ENCODE results near the gene OOSP1.

OOSP1 gene

GRCh38 chr11:59953463-59954218 lies 15.4 kb downstream of the OOSP1 start:
- Histone ChIP-seq H3K4me3 (replicated peaks; ENCODE audit: low read depth, low read length) (no peak overlapping the region), H3K36me3 (ENCODE audit: control insufficient read depth, insufficient read depth, low read length) (no peaks in the 10 kb centered on the region), H3K27me3 (replicated peaks; ENCODE audit: control insufficient read depth, insufficient read depth, low read length) (no peaks in the 10 kb centered on the region)
- no peak for TF ChIP-seq CTCF (IDR thresholded peaks at IDR 0.05; ENCODE audit: insufficient read depth, low read length, poor library complexity, severe bottlenecking)
- DNase-seq (ENCODE audit: extremely low read depth, insufficient read length): no peak

GRCh38 chr11:59954219-59954847 lies 16.1 kb downstream of the OOSP1 start:
- no peaks in the 10 kb centered on the region for H3K36me3 ChIP-seq (ENCODE audit: control insufficient read depth, insufficient read depth, low read length)
- no peak for TF ChIP-seq CTCF (IDR thresholded peaks at IDR 0.05; ENCODE audit: insufficient read depth, low read length, poor library complexity, severe bottlenecking)
- no peak overlapping the region for H3K4me3 ChIP-seq (replicated peaks; ENCODE audit: low read depth, low read length)
- DNase-seq (ENCODE audit: extremely low read depth, insufficient read length): no peak
- H3K27me3 ChIP-seq (replicated peaks; ENCODE audit: control insufficient read depth, insufficient read depth, low read length): no peaks in the 10 kb centered on the region

- Histone ChIP-seq H3K36me3 (ENCODE audit: control insufficient read depth, insufficient read depth, low read length) (no peaks in the 10 kb centered on the region), H3K27me3 (replicated peaks; ENCODE audit: control insufficient read depth, insufficient read depth, low read length) (no peaks in the 10 kb centered on the region), H3K4me3 (replicated peaks; ENCODE audit: low read depth, low read length) (no peak overlapping the region)
- no peak for TF ChIP-seq CTCF (IDR thresholded peaks at IDR 0.05; ENCODE audit: insufficient read depth, low read length, poor library complexity, severe bottlenecking)
- no peak for DNase-seq (ENCODE audit: extremely low read depth, insufficient read length)
Measured at GRCh38 chr11:59957094-59957493, 18.9 kb downstream of the OOSP1 start.

GRCh38 chr11:59960502-59961381 lies 22.5 kb downstream of the OOSP1 start:
- no peaks in the 10 kb centered on the region for H3K27me3 ChIP-seq (replicated peaks; ENCODE audit: control insufficient read depth, insufficient read depth, low read length)
- no peak for TF ChIP-seq CTCF (IDR thresholded peaks at IDR 0.05; ENCODE audit: insufficient read depth, low read length, poor library complexity, severe bottlenecking)
- no peak overlapping the region for H3K4me3 ChIP-seq (replicated peaks; ENCODE audit: low read depth, low read length)
- no peak for DNase-seq (ENCODE audit: extremely low read depth, insufficient read length)
- H3K36me3 ChIP-seq (ENCODE audit: control insufficient read depth, insufficient read depth, low read length): no peaks in the 10 kb centered on the region

GRCh38 chr11:59962107-59962482 lies 23.9 kb downstream of the OOSP1 start:
- H3K27me3 ChIP-seq (replicated peaks; ENCODE audit: control insufficient read depth, insufficient read depth, low read length): no peaks in the 10 kb centered on the region
- no peak for DNase-seq (ENCODE audit: extremely low read depth, insufficient read length)
- TF ChIP-seq CTCF (IDR thresholded peaks at IDR 0.05; ENCODE audit: insufficient read depth, low read length, poor library complexity, severe bottlenecking): no peak
- H3K36me3 ChIP-seq (ENCODE audit: control insufficient read depth, insufficient read depth, low read length): no peaks in the 10 kb centered on the region
- H3K4me3 ChIP-seq (replicated peaks; ENCODE audit: low read depth, low read length): no peak overlapping the region

Data from GM06990 (cell line).